Muscle layer of duodenum (tissue), 2 donors: ENCODE results near the gene GATD1.
A peak's percentile ranks its signal among the peaks of the same experiment; 100 is the strongest.

Experiments
- H3K27ac ChIP-seq: one replicate; pipeline ENCODE4 v1.7.0; 2013; ENCODE audit warnings: mild to moderate bottlenecking, low read length
- H3K27me3 ChIP-seq: one replicate; pipeline ENCODE4 v1.7.0; 2013; ENCODE audit warnings: low read depth, mild to moderate bottlenecking, control low read depth, low read length
- H3K36me3 ChIP-seq, 2 donors: one replicate each; pipeline ENCODE4 v1.7.0; 2013; ENCODE audit warnings: low read length in 2 of 2, control low read depth in 1 of 2, mild to moderate bottlenecking in 1 of 2; ENCODE audit not compliant: insufficient read depth in 2 of 2, control insufficient read depth in 1 of 2
- H3K4me1 ChIP-seq, 2 donors: one replicate each; pipeline ENCODE4 v1.7.0; 2013; ENCODE audit warnings: low read length in 2 of 2, mild to moderate bottlenecking in 2 of 2, control low read depth in 1 of 2, moderate library complexity in 1 of 2; ENCODE audit not compliant: insufficient read depth in 2 of 2, control insufficient read depth in 1 of 2
- H3K4me3 ChIP-seq, 2 donors: one replicate each; pipeline ENCODE4 v1.7.0; 2013; ENCODE audit warnings: low read length in 2 of 2, low read depth in 1 of 2, mild to moderate bottlenecking in 1 of 2
- H3K9me3 ChIP-seq, 2 donors: one replicate each; pipeline ENCODE4 v1.7.0; 2013; ENCODE audit warnings: low read length in 2 of 2, control low read depth in 1 of 2, mild to moderate bottlenecking in 1 of 2; ENCODE audit not compliant: control insufficient read depth in 1 of 2
- donor health status: healthy.

GATD1 gene

GRCh38 chr11:800473-800872 lies 23.2 kb upstream of the GATD1 start:
- Histone ChIP-seq H3K27ac (no peak overlapping the region), H3K9me3 (no peaks in the 10 kb centered on the region), H3K4me1 (peaks cover 11 to 30% of the 10 kb centered on the region in 2 donors), H3K36me3 (peaks cover 0 to 26% of the 10 kb centered on the region in 2 donors), H3K4me3 (no peak overlapping the region), H3K27me3 (no peaks in the 10 kb centered on the region)

GRCh38 chr11:799641-800316 lies 22.5 kb upstream of the GATD1 start:
- Histone ChIP-seq H3K27me3 (no peaks in the 10 kb centered on the region), H3K36me3 (peaks cover 0 to 26% of the 10 kb centered on the region in 2 donors), H3K4me1 (peaks cover 11 to 34% of the 10 kb centered on the region in 2 donors), H3K4me3 (no peak overlapping the region), H3K27ac (no peak overlapping the region), H3K9me3 (no peaks in the 10 kb centered on the region)

- H3K27me3 ChIP-seq, result no peaks in the 10 kb centered on the region
- peaks cover 0 to 28% of the 10 kb centered on the region in 2 donors for H3K36me3 ChIP-seq
- peak within 1 kb of the TSS; percentile 85 for H3K27ac ChIP-seq
- H3K4me1 ChIP-seq, result peaks cover 7 to 29% of the 10 kb centered on the region in 2 donors
- H3K9me3 ChIP-seq, result no peaks in the 10 kb centered on the region
- peak within 1 kb of the TSS; percentile 80 to 88 for H3K4me3 ChIP-seq
These were observed 20.9 kb upstream of the GATD1 start, which contains the start of gene SLC25A22 for GRCh38 chr11:798093-798713. TSS of gene SLC25A22 (minus strand) at chr11:798281. CDS start at chr11:795006, 3,275 bp downstream.

- H3K4me3 ChIP-seq, result peak overlapping the region; percentile 80 to 88
- H3K4me1 ChIP-seq, result peaks cover 7 to 29% of the 10 kb centered on the region in 2 donors
- H3K27me3 ChIP-seq, result no peaks in the 10 kb centered on the region
- peaks cover 0 to 31% of the 10 kb centered on the region in 2 donors for H3K36me3 ChIP-seq
- H3K9me3 ChIP-seq, result no peaks in the 10 kb centered on the region
- H3K27ac ChIP-seq, result peak overlapping the region; percentile 85
These were observed 20.2 kb upstream of the GATD1 start for GRCh38 chr11:797296-798092.

GRCh38 chr11:796565-797295 lies 19.4 kb upstream of the GATD1 start:
- Histone ChIP-seq H3K4me1 (peaks cover 7 to 29% of the 10 kb centered on the region in 2 donors), H3K27me3 (no peaks in the 10 kb centered on the region), H3K27ac (peak overlapping the region; percentile 85), H3K4me3 (peak overlapping the region; percentile 80 to 88), H3K36me3 (peaks cover 0 to 34% of the 10 kb centered on the region in 2 donors), H3K9me3 (no peaks in the 10 kb centered on the region)

- Histone ChIP-seq H3K36me3 (peaks cover 0 to 30% of the 10 kb centered on the region in 2 donors), H3K4me1 (peaks cover 7 to 29% of the 10 kb centered on the region in 2 donors), H3K27ac (peak overlapping the region; percentile 85), H3K4me3 (peak overlapping the region; percentile 80 to 88), H3K9me3 (no peaks in the 10 kb centered on the region), H3K27me3 (no peaks in the 10 kb centered on the region)
These were observed 18.6 kb upstream of the GATD1 start for GRCh38 chr11:795634-796564.

- Histone ChIP-seq H3K4me1 (peaks cover 7 to 29% of the 10 kb centered on the region in 2 donors), H3K36me3 (peaks cover 0 to 21% of the 10 kb centered on the region in 2 donors), H3K27ac (no peak overlapping the region), H3K4me3 (peak overlapping the region in 1 of 2 donors; percentile 88), H3K27me3 (no peaks in the 10 kb centered on the region), H3K9me3 (no peaks in the 10 kb centered on the region)
These were observed 17.7 kb upstream of the GATD1 start for GRCh38 chr11:794766-795633.

- Histone ChIP-seq H3K4me3 (no peak overlapping the region), H3K36me3 (peaks cover 0 to 20% of the 10 kb centered on the region in 2 donors), H3K27ac (no peak overlapping the region)
These were observed 16.9 kb upstream of the GATD1 start for GRCh38 chr11:794013-794765.

GRCh38 chr11:793556-793955 lies 16.3 kb upstream of the GATD1 start:
- Histone ChIP-seq H3K27me3 (peaks cover 7% of the 10 kb centered on the region), H3K4me1 (peaks cover 7 to 37% of the 10 kb centered on the region in 2 donors)

More at GRCh38 chr11:794013-794765, 16.9 kb upstream of the GATD1 start:
- Histone ChIP-seq H3K27me3 (peaks cover 5% of the 10 kb centered on the region), H3K4me1 (peaks cover 7 to 34% of the 10 kb centered on the region in 2 donors), H3K9me3 (no peaks in the 10 kb centered on the region)

More at GRCh38 chr11:793556-793955, 16.3 kb upstream of the GATD1 start:
- Histone ChIP-seq H3K4me3 (no peak overlapping the region), H3K27ac (no peak overlapping the region), H3K9me3 (no peaks in the 10 kb centered on the region), H3K36me3 (peaks cover 0 to 20% of the 10 kb centered on the region in 2 donors)
